ENCODE measurements around the gene CCDC40. TPM values are rescaled to one million over a fixed set of nuclear protein-coding genes. Genes with fewer than 3 reads are reported as not detected.

The CCDC40 gene
- total and polyA plus RNA-seq, 2 of the 13 experiments (the other 11 are each of a cell fraction or from before 2014, with no cell fraction given), result 4.1 to 5.5 TPM

DNA sequence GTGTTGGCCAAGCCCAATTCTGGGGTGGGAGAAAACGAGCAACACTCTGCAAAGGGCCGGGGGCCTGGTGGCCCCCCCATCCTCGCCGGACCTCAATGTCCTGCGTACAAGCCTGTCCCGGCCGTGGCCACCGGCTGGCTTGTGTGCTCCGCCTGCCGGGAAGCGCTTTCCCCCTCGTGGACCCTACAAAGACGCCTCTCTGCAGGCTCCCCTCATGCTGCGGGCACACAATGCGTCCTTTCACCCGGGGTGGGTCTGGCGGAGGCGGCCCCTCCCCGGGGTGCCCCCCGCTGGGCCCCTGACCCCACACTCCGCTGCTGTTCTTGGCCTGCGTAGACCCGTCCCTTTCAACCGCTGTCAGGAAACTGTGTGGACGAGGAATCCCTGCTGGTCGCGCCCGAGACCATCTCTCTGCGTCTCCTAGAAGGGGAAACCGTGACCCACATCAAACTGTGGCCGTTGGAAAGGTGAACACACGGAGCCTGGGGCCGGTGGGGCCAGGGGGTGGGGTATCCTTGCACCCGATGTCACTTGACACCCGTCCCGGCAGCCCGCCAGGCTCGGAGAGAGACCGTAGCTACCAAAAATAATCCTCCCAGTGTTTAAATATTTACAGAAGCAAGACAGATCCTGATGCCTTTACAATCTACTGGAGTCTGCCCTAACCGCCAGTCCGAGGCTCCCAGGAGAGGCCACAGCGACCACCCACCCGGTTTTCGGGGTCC lies 44.4 kb upstream of the CCDC40 start (continued):
- TF ChIP-seq, protein P1, sequence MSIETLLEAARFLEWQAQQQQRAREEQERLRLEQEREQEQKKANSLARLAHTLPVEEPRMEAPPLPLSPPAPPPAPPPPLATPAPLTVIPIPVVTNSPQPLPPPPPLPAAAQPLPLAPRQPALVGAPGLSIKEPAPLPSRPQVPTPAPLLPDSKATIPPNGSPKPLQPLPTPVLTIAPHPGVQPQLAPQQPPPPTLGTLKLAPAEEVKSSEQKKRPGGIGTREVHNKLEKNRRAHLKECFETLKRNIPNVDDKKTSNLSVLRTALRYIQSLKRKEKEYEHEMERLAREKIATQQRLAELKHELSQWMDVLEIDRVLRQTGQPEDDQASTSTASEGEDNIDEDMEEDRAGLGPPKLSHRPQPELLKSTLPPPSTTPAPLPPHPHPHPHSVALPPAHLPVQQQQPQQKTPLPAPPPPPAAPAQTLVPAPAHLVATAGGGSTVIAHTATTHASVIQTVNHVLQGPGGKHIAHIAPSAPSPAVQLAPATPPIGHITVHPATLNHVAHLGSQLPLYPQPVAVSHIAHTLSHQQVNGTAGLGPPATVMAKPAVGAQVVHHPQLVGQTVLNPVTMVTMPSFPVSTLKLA (IDR thresholded peaks at IDR 0.05), result no peak
- TF ChIP-seq ZC3H13 (CRISPR knock-in tag; IDR thresholded peaks at IDR 0.05) (peak; percentile 38), ZNF292 (CRISPR knock-in tag; IDR thresholded peaks at IDR 0.05; ENCODE audit: borderline replicate concordance, low read depth) (peak; percentile 51; the same call in 1 of the 2 replicates), IRX3 (CRISPR knock-in tag; IDR thresholded peaks at IDR 0.05; ENCODE audit: borderline replicate concordance, low read depth) (no peak; the same call in 1 of the 2 replicates), GTF2F1 (IDR thresholded peaks at IDR 0.05; ENCODE audit: low read length) (no peak), SALL1 (CRISPR knock-in tag; IDR thresholded peaks at IDR 0.05) (no peak), HIVEP1 (CRISPR knock-in tag; IDR thresholded peaks at IDR 0.05) (peak; percentile 90), KMT2B (CRISPR knock-in tag; IDR thresholded peaks at IDR 0.05) (peak; percentile 62), GPN1 (CRISPR knock-in tag; IDR thresholded peaks at IDR 0.05; ENCODE audit: borderline replicate concordance) (peak; percentile 28; the same call in 1 of the 2 replicates), YEATS4 (CRISPR knock-in tag; IDR thresholded peaks at IDR 0.05; ENCODE audit: borderline replicate concordance) (peak; percentile 87), ZNF263 (CRISPR knock-in tag; IDR thresholded peaks at IDR 0.05) (peak; percentile 53), BORCS8-MEF2B (CRISPR knock-in tag; IDR thresholded peaks at IDR 0.05) (0 out of 2 replicates have a peak, but pooled peaks have one; percentile 64), ZNF317 (CRISPR knock-in tag; IDR thresholded peaks at IDR 0.05) (0 out of 2 replicates have a peak, but pooled peaks have one; percentile 40), NR2C2 (CRISPR knock-in tag; IDR thresholded peaks at IDR 0.05; ENCODE audit: borderline replicate concordance) (no peak; the same call in none of the 2 replicates), NCOA2 (CRISPR knock-in tag; IDR thresholded peaks at IDR 0.05) (peak; percentile 60; the same call in 1 of the 2 replicates), STAG1 (CRISPR knock-in tag; IDR thresholded peaks at IDR 0.05) (0 out of 2 replicates have a peak, but pooled peaks have one; percentile 2), KLF15 (CRISPR knock-in tag; IDR thresholded peaks at IDR 0.05; ENCODE audit: borderline replicate concordance) (peak; percentile 85; the same call in 1 of the 2 replicates), ZNF644 (CRISPR knock-in tag; IDR thresholded peaks at IDR 0.05; ENCODE audit: low read depth) (peak; percentile 17; the same call in 1 of the 2 replicates), ZNF30 (CRISPR knock-in tag; IDR thresholded peaks at IDR 0.05) (no peak)
- TF ChIP-seq, protein P2, sequence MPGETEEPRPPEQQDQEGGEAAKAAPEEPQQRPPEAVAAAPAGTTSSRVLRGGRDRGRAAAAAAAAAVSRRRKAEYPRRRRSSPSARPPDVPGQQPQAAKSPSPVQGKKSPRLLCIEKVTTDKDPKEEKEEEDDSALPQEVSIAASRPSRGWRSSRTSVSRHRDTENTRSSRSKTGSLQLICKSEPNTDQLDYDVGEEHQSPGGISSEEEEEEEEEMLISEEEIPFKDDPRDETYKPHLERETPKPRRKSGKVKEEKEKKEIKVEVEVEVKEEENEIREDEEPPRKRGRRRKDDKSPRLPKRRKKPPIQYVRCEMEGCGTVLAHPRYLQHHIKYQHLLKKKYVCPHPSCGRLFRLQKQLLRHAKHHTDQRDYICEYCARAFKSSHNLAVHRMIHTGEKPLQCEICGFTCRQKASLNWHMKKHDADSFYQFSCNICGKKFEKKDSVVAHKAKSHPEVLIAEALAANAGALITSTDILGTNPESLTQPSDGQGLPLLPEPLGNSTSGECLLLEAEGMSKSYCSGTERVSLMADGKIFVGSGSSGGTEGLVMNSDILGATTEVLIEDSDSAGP (CRISPR knock-in tag; IDR thresholded peaks at IDR 0.05; ENCODE audit: borderline replicate concordance), result peak; percentile 20; the same call in 1 of the 2 replicates
- TF ChIP-seq, protein P3, sequence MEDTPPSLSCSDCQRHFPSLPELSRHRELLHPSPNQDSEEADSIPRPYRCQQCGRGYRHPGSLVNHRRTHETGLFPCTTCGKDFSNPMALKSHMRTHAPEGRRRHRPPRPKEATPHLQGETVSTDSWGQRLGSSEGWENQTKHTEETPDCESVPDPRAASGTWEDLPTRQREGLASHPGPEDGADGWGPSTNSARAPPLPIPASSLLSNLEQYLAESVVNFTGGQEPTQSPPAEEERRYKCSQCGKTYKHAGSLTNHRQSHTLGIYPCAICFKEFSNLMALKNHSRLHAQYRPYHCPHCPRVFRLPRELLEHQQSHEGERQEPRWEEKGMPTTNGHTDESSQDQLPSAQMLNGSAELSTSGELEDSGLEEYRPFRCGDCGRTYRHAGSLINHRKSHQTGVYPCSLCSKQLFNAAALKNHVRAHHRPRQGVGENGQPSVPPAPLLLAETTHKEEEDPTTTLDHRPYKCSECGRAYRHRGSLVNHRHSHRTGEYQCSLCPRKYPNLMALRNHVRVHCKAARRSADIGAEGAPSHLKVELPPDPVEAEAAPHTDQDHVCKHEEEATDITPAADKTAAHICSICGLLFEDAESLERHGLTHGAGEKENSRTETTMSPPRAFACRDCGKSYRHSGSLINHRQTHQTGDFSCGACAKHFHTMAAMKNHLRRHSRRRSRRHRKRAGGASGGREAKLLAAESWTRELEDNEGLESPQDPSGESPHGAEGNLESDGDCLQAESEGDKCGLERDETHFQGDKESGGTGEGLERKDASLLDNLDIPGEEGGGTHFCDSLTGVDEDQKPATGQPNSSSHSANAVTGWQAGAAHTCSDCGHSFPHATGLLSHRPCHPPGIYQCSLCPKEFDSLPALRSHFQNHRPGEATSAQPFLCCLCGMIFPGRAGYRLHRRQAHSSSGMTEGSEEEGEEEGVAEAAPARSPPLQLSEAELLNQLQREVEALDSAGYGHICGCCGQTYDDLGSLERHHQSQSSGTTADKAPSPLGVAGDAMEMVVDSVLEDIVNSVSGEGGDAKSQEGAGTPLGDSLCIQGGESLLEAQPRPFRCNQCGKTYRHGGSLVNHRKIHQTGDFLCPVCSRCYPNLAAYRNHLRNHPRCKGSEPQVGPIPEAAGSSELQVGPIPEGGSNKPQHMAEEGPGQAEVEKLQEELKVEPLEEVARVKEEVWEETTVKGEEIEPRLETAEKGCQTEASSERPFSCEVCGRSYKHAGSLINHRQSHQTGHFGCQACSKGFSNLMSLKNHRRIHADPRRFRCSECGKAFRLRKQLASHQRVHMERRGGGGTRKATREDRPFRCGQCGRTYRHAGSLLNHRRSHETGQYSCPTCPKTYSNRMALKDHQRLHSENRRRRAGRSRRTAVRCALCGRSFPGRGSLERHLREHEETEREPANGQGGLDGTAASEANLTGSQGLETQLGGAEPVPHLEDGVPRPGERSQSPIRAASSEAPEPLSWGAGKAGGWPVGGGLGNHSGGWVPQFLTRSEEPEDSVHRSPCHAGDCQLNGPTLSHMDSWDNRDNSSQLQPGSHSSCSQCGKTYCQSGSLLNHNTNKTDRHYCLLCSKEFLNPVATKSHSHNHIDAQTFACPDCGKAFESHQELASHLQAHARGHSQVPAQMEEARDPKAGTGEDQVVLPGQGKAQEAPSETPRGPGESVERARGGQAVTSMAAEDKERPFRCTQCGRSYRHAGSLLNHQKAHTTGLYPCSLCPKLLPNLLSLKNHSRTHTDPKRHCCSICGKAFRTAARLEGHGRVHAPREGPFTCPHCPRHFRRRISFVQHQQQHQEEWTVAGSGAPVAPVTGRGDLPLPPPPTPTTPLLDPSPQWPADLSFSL (CRISPR knock-in tag; IDR thresholded peaks at IDR 0.05), result no peak
